Inferior parietal cortex (tissue), 1 donor: ENCODE data around the gene DHRS4L2.
"Not testable (repeated sequence)": the region's sequence is repeated elsewhere in the genome, so short reads cannot be mapped to it uniquely, and the experiment has no call there.

ENCODE experiments used
- DNase-seq: peaks from one replicate; pipeline ENCODE4 v3.0.0-alpha.2; 2016; ENCODE audit errors: extremely low spot score

DHRS4L2 gene

GRCh38 chr14:23988607-23989363, at the start of gene DHRS4L2:
DHRS4L2 (plus strand) TSS chr14:23988929; CDS start chr14:23988948, 19 bp downstream.
- not testable (repeated sequence) for DNase-seq

- DNase-seq: no peak
These were observed 49.0 kb upstream of the DHRS4L2 start for GRCh38 chr14:23939607-23940326.

DNA sequence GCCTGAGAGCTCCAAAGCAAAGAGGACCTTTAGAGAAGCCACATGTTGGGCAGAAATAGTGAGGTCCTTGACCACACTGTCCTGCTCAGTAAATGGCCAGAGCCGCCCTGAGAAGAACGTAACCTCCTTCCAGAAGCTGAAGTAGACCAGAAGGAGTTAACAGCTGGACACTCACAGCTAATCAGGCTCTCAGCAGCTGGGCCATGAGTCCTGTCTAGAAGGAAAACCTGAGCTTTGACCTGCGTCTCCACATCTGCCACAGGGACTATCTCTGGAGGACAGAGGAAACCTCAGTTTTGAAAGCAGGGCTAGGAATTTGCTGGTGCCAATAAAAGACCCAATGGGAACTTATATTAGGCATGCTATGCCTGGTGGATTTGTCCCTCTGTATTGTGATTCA, 47.5 kb upstream of the DHRS4L2 start:
- DNase-seq: no peak

DNA sequence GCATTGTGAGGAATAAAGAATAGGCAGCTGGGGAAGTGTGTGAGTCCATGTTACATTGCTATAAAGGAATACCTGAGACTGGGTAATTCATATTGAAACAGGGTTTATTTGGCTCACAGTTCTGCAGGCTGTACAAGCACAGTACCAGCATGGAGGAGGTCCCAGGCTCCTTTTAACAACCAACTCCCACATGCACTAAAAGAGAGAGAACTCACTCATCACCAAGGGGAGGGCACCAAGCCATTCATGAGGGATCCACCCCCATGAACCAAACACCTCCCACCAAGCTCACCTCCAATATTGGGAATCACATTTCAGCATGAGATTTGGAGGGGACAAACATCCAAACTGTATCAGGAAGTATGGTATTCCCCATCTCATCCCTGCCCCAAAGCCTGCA, 47.1 kb upstream of the DHRS4L2 start:
- no peak for DNase-seq

- no peak for DNase-seq
These were observed 46.1 kb upstream of the DHRS4L2 start for GRCh38 chr14:23942587-23942986.

GRCh38 chr14:23949069-23949468, 39.7 kb upstream of the DHRS4L2 start:
- not testable (repeated sequence) for DNase-seq

GRCh38 chr14:23950411-23951135, 38.2 kb upstream of the DHRS4L2 start:
- no peak for DNase-seq

DNA sequence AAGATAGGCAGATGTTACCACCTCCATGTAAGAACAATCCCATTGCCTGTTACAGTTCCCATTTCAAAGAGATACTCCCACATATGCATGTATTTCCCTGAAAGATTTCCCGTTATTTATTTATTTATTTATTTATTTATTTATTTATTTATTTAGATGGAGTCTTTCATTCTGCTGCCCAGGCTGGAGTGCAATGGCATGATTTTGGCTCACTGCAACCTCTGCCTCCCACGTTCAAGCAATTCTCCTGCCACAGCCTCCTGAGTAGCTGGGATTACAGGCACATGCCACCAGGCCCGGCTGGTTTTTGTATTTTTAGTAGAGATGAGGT, 37.6 kb upstream of the DHRS4L2 start:
- DNase-seq: not testable (repeated sequence)

GRCh38 chr14:23951590-23952201, 37.0 kb upstream of the DHRS4L2 start:
- DNase-seq: no peak

DNA sequence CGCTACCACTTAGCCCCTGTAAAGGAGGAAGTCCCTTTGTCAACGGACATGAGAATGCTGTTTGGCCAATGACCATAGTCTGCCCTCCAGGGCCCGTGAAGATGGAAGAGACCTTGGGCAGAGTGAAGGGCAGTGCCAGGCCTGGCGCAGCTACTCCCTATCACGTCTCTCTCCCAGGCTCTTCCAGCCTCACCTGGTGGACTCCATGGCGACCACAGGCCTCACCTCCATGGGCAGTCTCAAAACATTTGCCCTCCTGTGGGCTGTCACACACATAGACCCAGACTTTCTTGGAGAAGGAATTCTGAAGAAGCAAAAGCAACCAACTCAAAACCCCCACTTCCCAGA, 35.6 kb upstream of the DHRS4L2 start:
- not testable (repeated sequence) for DNase-seq

GRCh38 chr14:23953464-23954278, 35.1 kb upstream of the DHRS4L2 start, which contains the start of gene DHRS4:
DHRS4 (plus strand) TSS chr14:23953770; CDS start chr14:23953789, 19 bp downstream.
- peak; percentile 85 for DNase-seq

- not testable (repeated sequence) for DNase-seq
These were observed 34.5 kb upstream of the DHRS4L2 start for GRCh38 chr14:23954279-23954614.

DNA sequence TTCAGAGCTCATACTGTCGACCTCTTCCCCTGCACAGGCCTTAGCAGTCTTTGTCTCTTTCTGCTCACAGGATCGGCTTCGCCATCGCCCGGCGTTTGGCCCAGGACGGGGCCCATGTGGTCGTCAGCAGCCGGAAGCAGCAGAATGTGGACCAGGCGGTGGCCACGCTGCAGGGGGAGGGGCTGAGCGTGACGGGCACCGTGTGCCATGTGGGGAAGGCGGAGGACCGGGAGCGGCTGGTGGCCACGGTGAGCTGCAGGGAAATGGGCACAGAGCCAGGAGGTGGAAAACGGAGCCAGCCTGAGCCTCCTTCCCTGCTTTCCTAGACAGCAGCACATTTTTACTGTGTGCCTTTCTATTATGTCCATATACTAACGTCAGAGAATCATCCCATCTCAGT, 33.8 kb upstream of the DHRS4L2 start:
- DNase-seq: not testable (repeated sequence)

GRCh38 chr14:23955811-23956210, 32.9 kb upstream of the DHRS4L2 start:
- not testable (repeated sequence) for DNase-seq

DNA sequence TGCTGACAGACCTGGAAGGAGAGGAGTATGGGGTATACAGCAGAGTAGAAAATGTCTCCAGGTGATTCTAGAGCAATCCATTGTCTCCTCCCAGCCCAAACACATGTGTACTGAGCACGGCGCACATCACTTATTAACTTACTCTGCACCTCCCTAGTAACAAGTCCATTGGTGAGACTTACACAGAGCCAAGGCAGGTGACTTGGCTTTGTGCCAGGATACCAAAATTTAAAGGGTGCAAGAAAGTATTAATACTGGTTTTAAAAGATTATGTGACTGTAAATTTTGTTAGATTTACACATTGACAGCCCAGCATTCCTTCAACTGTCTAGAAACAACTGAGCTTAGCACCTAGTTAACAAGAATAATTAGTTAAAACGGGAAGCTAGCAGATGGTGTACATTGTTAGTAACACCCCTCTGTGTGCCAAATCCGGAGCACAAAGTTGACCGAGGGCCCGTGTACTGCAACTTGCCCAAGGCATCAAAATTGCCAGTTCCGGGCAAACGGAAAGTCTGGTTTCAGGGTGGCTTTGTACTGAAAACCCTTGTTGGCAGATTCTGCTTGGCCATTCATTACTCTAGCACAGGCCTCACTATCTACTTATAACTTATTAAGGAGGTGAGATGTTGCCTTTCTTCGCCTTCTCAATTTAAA, 30.7 kb upstream of the DHRS4L2 start:
- DNase-seq: not testable (repeated sequence)

DNA sequence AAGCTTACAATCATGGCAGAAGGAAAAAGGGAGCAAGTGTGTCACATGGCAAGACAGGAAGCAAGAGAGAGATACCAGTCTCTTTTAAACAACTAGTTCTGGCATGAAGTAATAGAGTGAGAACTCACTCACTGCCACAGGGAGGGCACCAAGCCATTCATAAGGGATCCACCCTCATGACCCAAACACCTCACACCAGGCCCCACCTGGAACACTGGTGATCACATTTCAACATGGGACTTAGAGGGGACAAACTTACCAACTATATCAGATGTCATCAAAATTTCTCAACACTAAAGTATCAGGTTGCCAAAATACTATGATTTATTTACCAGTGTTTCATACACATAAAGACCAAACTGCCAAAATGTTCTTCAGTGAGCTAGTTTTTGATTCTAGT, 27.8 kb upstream of the DHRS4L2 start:
- not testable (repeated sequence) for DNase-seq

DNA sequence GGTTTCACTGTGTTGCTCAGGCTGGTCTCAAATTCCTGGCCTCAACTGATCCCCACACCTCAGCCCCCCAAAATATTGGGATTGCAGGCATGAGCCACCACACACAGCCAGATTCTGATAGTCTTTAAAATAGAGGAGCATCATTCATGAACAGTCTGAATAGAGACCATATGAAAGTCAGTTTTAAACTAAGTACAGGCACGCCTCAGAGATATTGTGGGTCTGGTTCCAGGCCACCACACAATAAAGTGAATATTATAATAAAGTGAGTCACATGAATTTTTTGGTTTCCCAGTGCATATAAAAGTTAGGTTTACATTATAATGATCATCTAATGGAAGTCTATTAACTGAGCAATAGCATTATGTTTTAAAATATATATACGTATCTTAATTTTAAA, 27.0 kb upstream of the DHRS4L2 start:
- DNase-seq: not testable (repeated sequence)

DNA sequence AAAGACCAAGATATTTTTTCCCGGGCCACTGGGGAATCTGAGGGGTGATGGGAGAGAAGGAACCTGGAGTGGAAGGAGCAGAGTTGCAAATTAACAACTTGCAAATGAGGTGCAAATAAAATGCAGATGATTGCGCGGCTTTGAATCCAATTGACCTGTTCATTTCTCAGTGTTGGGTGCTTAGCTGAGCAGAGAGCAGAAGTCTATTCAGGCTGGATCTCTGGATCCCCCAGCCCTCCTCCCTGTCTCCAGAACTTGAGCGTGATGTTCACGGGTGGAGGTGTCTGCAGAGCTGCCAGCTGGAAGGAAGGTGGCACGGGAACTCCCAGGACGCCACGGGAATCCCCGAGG, 19.6 kb upstream of the DHRS4L2 start:
- not testable (repeated sequence) for DNase-seq

GRCh38 chr14:23969481-23970282, 19.0 kb upstream of the DHRS4L2 start:
- not testable (repeated sequence) for DNase-seq

DNA sequence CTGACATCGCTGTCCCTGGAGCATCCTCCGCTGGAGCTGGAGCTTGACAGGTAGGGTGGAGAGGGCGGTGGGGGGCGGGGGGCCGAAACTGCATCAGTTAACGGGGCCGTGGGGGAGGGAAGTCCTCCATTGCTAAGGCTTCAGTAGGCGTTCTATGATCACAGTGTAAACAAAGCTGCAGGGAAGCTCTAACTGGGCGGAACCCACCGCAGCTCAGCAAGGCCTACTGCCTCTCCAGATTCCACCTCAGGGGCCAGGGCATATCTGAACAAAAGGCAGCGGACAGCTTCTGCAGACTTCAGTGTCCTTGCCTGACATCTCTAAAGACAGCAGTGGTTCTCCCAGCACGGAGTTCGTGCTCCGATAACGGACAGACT, 18.5 kb upstream of the DHRS4L2 start:
- DNase-seq: not testable (repeated sequence)
